Effector memory CD4-positive, alpha-beta T cell (primary cell): ENCODE results near the gene C10orf88.

Experiments
- DNase-seq, 3 donors: peaks; one replicate each; pipeline ENCODE4 v3.0.0-alpha.2; 2020
- H3K27ac ChIP-seq: 2 replicates; pipeline ENCODE4 v1.7.0; 2013; ENCODE audit warnings: mild to moderate bottlenecking, low read length, moderate library complexity; ENCODE audit not compliant: insufficient read depth, poor library complexity, severe bottlenecking
- H3K27me3 ChIP-seq: replicated peaks from 2 replicates; pipeline ENCODE4 v1.7.0; 2013; ENCODE audit warnings: mild to moderate bottlenecking, low read length; ENCODE audit not compliant: insufficient read depth, control insufficient read depth, poor library complexity, severe bottlenecking
- H3K36me3 ChIP-seq: 2 replicates; pipeline ENCODE4 v1.7.0; 2013; ENCODE audit warnings: mild to moderate bottlenecking, low read length, moderate library complexity; ENCODE audit not compliant: control insufficient read depth, insufficient read depth
- H3K4me1 ChIP-seq: 2 replicates; pipeline ENCODE4 v1.7.0; 2013; ENCODE audit warnings: low read length, mild to moderate bottlenecking; ENCODE audit not compliant: control insufficient read depth, insufficient read depth, poor library complexity, severe bottlenecking
- H3K4me3 ChIP-seq: 2 replicates; pipeline ENCODE4 v1.7.0; 2013; ENCODE audit warnings: low read length, low read depth, mild to moderate bottlenecking; ENCODE audit not compliant: insufficient read depth, poor library complexity, severe bottlenecking
- H3K9me3 ChIP-seq: 2 replicates; pipeline ENCODE4 v1.7.0; 2013; ENCODE audit warnings: mild to moderate bottlenecking, low read length, moderate library complexity; ENCODE audit not compliant: control insufficient read depth

Gene C10orf88

GRCh38 chr10:122968698-122969097 is 14.7 kb upstream of the C10orf88 start:
- Histone ChIP-seq H3K27me3 (no peaks in the 10 kb centered on the region), H3K4me1 (no peaks in the 10 kb centered on the region), H3K9me3 (no peaks in the 10 kb centered on the region), H3K4me3 (no peak overlapping the region), H3K27ac (no peak overlapping the region), H3K36me3 (no peaks in the 10 kb centered on the region)
- DNase-seq: no peak

- Histone ChIP-seq H3K4me3 (no peak overlapping the region), H3K4me1 (no peaks in the 10 kb centered on the region), H3K27me3 (no peaks in the 10 kb centered on the region), H3K9me3 (no peaks in the 10 kb centered on the region), H3K36me3 (no peaks in the 10 kb centered on the region), H3K27ac (no peak overlapping the region)
- DNase-seq: no peak
Measured at GRCh38 chr10:122966879-122967278, 12.9 kb upstream of the C10orf88 start.

GRCh38 chr10:122962405-122962804 is 8.4 kb upstream of the C10orf88 start:
- H3K27me3 ChIP-seq: no peaks in the 10 kb centered on the region
- no peaks in the 10 kb centered on the region for H3K9me3 ChIP-seq

GRCh38 chr10:122957474-122957873 is 3.4 kb upstream of the C10orf88 start:
- Histone ChIP-seq H3K4me1 (peaks cover 9% of the 10 kb centered on the region), H3K9me3 (no peaks in the 10 kb centered on the region), H3K4me3 (no peak overlapping the region), H3K27me3 (no peaks in the 10 kb centered on the region), H3K27ac (no peak overlapping the region), H3K36me3 (no peaks in the 10 kb centered on the region)
- DNase-seq: no peak

More at GRCh38 chr10:122962405-122962804, 8.4 kb upstream of the C10orf88 start:
- no peaks in the 10 kb centered on the region for H3K4me1 ChIP-seq
- H3K36me3 ChIP-seq: no peaks in the 10 kb centered on the region
- no peak for DNase-seq
- H3K4me3 ChIP-seq: no peak overlapping the region
- no peak overlapping the region for H3K27ac ChIP-seq

GRCh38 chr10:122955892-122956291 is 1.9 kb upstream of the C10orf88 start:
- H3K27me3 ChIP-seq: no peaks in the 10 kb centered on the region
- H3K27ac ChIP-seq: no peak overlapping the region
- H3K9me3 ChIP-seq: no peaks in the 10 kb centered on the region
- no peak for DNase-seq
- H3K4me1 ChIP-seq: peaks cover 9% of the 10 kb centered on the region
- no peak overlapping the region for H3K4me3 ChIP-seq
- H3K36me3 ChIP-seq: no peaks in the 10 kb centered on the region

- H3K27me3 ChIP-seq: no peaks in the 10 kb centered on the region
- peaks cover 9% of the 10 kb centered on the region for H3K4me1 ChIP-seq
- no peaks in the 10 kb centered on the region for H3K36me3 ChIP-seq
- no peaks in the 10 kb centered on the region for H3K9me3 ChIP-seq
- H3K4me3 ChIP-seq: peak overlapping the region; percentile 83
- DNase-seq: no peak
- H3K27ac ChIP-seq: no peak overlapping the region
Measured at GRCh38 chr10:122954731-122955050, 664 bp upstream of the C10orf88 start.

- no peak overlapping the region for H3K27ac ChIP-seq
- H3K9me3 ChIP-seq: no peaks in the 10 kb centered on the region
- DNase-seq: no peak
- H3K4me1 ChIP-seq: peaks cover 6% of the 10 kb centered on the region
- H3K4me3 ChIP-seq: no peak overlapping the region
- H3K36me3 ChIP-seq: peaks cover 6% of the 10 kb centered on the region
- no peaks in the 10 kb centered on the region for H3K27me3 ChIP-seq
Measured at GRCh38 chr10:122949296-122949695, 4.7 kb downstream of the C10orf88 start.

GRCh38 chr10:122939856-122940543 is 14.0 kb downstream of the C10orf88 start:
- no peaks in the 10 kb centered on the region for H3K4me1 ChIP-seq
- no peak overlapping the region for H3K4me3 ChIP-seq
- H3K9me3 ChIP-seq: no peaks in the 10 kb centered on the region
- H3K36me3 ChIP-seq: peaks cover 14% of the 10 kb centered on the region
- H3K27ac ChIP-seq: no peak overlapping the region
- no peak for DNase-seq
- no peaks in the 10 kb centered on the region for H3K27me3 ChIP-seq

- Histone ChIP-seq H3K36me3 (peaks cover 14% of the 10 kb centered on the region), H3K4me3 (no peak overlapping the region), H3K9me3 (no peaks in the 10 kb centered on the region), H3K27ac (no peak overlapping the region), H3K27me3 (no peaks in the 10 kb centered on the region), H3K4me1 (no peaks in the 10 kb centered on the region)
- no peak for DNase-seq
Measured at GRCh38 chr10:122939133-122939855, 14.7 kb downstream of the C10orf88 start.

- H3K36me3 ChIP-seq: peaks cover 5% of the 10 kb centered on the region
- no peak for DNase-seq
- H3K9me3 ChIP-seq: no peaks in the 10 kb centered on the region
- H3K27ac ChIP-seq: no peak overlapping the region
- H3K4me3 ChIP-seq: no peak overlapping the region
- H3K4me1 ChIP-seq: no peaks in the 10 kb centered on the region
- no peaks in the 10 kb centered on the region for H3K27me3 ChIP-seq
Measured at GRCh38 chr10:122931088-122931906, 22.7 kb downstream of the C10orf88 start.
